ENCODE measurements around the gene SND1.

DNA sequence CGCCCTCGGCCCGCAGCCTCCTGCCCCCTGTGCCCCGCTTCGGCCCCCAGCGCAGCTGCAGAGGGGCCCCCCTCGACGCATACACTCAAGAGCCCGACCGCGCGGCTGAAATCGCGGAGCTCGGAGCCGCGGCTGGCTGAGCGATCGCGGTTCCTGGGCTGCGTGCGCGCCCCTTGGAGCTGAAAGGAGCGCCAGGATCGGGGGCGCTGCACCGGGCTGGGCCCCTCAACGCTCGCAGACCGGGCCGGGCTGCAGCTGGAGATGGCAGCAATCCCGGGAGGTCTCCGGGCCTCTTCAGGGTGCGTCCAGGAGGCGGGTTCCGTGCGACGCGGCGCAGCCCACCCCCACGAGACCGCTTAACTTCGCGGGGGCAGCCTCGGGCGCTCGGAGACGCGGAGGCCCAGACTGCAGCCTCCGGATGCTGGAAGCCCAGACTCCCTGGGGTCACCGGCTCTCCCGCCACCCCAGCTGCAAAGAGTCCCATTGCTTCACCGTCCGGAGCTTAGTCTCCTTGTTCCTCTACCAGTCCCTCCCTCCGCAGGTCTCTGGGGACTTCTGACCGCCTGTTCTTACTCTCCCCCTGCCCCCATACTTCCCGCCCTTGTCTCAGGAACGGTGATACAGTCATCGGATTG lies 452.2 kb downstream of the SND1 start:
- TF ChIP-seq, protein P1, sequence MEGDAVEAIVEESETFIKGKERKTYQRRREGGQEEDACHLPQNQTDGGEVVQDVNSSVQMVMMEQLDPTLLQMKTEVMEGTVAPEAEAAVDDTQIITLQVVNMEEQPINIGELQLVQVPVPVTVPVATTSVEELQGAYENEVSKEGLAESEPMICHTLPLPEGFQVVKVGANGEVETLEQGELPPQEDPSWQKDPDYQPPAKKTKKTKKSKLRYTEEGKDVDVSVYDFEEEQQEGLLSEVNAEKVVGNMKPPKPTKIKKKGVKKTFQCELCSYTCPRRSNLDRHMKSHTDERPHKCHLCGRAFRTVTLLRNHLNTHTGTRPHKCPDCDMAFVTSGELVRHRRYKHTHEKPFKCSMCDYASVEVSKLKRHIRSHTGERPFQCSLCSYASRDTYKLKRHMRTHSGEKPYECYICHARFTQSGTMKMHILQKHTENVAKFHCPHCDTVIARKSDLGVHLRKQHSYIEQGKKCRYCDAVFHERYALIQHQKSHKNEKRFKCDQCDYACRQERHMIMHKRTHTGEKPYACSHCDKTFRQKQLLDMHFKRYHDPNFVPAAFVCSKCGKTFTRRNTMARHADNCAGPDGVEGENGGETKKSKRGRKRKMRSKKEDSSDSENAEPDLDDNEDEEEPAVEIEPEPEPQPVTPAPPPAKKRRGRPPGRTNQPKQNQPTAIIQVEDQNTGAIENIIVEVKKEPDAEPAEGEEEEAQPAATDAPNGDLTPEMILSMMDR (conservative IDR thresholded peaks at IDR 0.05 in 1 of 2, IDR thresholded peaks at IDR 0.05 in 1 of 2; ENCODE audit: low read depth in 1 of 2, low read length in 2 of 2): no peak
- no peak for TF ChIP-seq EZH2 (IDR thresholded peaks at IDR 0.05; ENCODE audit: low read length, missing control alignments)
